SK-N-SH treated with all-trans-retinoic acid at 6 μM for 48 hours (cell line): Measurements from ENCODE around the gene CFAP100.

Experiments used
- ARNTL ChIP-seq: fragments of 450-650 bp; formaldehyde crosslinking; IDR thresholded peaks from 2 replicates; pipeline ENCODE4 v1.5.0; 2020; ENCODE audit warnings: low read depth, mild to moderate bottlenecking, moderate library complexity, borderline replicate concordance
- BACH2 ChIP-seq: fragments of 250-450 bp; sonication (Bioruptor Pico); IDR thresholded peaks from 2 replicates; pipeline ENCODE4 v1.9.0; 2021; ENCODE audit warnings: mild to moderate bottlenecking, borderline replicate concordance
- ISL1 ChIP-seq: fragments of 250-450 bp; sonication (Bioruptor Pico); IDR thresholded peaks from 2 replicates; pipeline ENCODE4 v2.1.2; 2022; ENCODE audit warnings: mild to moderate bottlenecking, moderate library complexity
- OSR1 ChIP-seq: fragments of 250-450 bp; sonication (Bioruptor Pico); IDR thresholded peaks from 2 replicates; pipeline ENCODE4 v1.8.0; 2022; ENCODE audit warnings: moderate library complexity, mild to moderate bottlenecking, inconsistent platforms
- PPARA ChIP-seq: fragments of 250-450 bp; sonication (Bioruptor Pico); IDR thresholded peaks from 2 replicates; pipeline ENCODE4 v1.5.0; 2020; ENCODE audit warnings: mild to moderate bottlenecking, borderline replicate concordance
- ZC3H10 ChIP-seq: fragments of 250-450 bp; sonication (Bioruptor Pico); IDR thresholded peaks from 2 replicates; pipeline ENCODE4 v1.5.1; 2021; ENCODE audit warnings: mild to moderate bottlenecking, moderate library complexity
- ZFP30 ChIP-seq: fragments of 450-650 bp; formaldehyde crosslinking; IDR thresholded peaks from 2 replicates; pipeline ENCODE4 v1.5.0; 2022; ENCODE audit warnings: mild to moderate bottlenecking, moderate library complexity
- ZNF70 ChIP-seq: fragments of 450-650 bp; formaldehyde crosslinking; IDR thresholded peaks from 2 replicates; pipeline ENCODE4 v1.5.0; 2020; ENCODE audit warnings: mild to moderate bottlenecking, moderate library complexity
- ZNF8 ChIP-seq: fragments of 450-650 bp; formaldehyde crosslinking; IDR thresholded peaks from 2 replicates; pipeline ENCODE4 v1.5.0; 2020; ENCODE audit warnings: mild to moderate bottlenecking, moderate library complexity
- TF ChIP-seq, protein P1 (sequence below): fragments of 250-450 bp; sonication (Bioruptor Pico); IDR thresholded peaks from 2 replicates; pipeline ENCODE4 v1.8.0; 2020; ENCODE audit warnings: mild to moderate bottlenecking, moderate library complexity, borderline replicate concordance

DNA sequence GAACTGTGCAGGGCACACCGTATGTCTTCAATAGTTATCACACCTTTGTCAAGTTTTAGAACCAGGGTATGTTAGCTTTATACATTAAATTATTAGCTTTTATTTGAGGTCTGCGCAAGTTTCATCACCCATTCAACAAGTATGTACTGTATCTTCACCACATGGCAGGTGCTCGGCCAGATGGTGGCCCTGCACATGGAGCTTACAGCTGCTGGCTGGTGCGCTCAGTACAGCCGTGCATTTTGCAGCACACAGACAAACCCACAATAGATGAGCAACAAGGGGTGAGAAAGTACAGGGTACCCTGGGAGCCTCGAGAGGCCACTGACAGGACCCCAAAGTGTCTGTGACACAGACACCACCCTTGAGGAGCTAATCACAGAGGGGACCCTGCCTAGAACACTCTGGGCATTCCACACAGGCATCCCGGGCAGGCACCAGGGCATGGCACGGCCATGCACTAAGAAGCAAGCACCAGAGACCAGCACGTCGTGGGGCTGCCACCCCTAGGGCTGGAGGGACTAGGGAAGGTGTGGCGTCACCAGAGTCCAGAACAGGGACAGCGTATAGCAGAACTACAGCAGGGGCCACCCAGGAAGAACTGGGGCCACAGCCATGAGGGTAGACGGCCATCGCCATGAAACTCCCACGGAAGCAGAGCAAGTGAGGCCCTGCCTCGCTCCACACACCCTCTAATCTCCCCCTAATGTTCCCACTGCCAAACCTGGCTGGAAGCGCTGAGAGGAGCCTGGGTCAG lies 53.6 kb downstream of the CFAP100 start:
- TF ChIP-seq ZFP30 (CRISPR knock-in tag), result no peak
- no peak for TF ChIP-seq ZNF8 (CRISPR knock-in tag)
- TF ChIP-seq OSR1 (CRISPR knock-in tag), result no peak
- TF ChIP-seq, protein P1, sequence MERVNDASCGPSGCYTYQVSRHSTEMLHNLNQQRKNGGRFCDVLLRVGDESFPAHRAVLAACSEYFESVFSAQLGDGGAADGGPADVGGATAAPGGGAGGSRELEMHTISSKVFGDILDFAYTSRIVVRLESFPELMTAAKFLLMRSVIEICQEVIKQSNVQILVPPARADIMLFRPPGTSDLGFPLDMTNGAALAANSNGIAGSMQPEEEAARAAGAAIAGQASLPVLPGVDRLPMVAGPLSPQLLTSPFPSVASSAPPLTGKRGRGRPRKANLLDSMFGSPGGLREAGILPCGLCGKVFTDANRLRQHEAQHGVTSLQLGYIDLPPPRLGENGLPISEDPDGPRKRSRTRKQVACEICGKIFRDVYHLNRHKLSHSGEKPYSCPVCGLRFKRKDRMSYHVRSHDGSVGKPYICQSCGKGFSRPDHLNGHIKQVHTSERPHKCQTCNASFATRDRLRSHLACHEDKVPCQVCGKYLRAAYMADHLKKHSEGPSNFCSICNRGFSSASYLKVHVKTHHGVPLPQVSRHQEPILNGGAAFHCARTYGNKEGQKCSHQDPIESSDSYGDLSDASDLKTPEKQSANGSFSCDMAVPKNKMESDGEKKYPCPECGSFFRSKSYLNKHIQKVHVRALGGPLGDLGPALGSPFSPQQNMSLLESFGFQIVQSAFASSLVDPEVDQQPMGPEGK (CRISPR knock-in tag), result no peak
- TF ChIP-seq PPARA (CRISPR knock-in tag), result no peak
- TF ChIP-seq ARNTL (CRISPR knock-in tag), result no peak
- no peak for TF ChIP-seq BACH2 (CRISPR knock-in tag)
- TF ChIP-seq ISL1 (CRISPR knock-in tag), result no peak
- no peak for TF ChIP-seq ZNF70 (CRISPR knock-in tag)
- no peak for TF ChIP-seq ZC3H10 (CRISPR knock-in tag)
